GM06990 (cell line): ENCODE measurements around the gene HSPA12A.

ENCODE experiments used
- DNase-seq: peaks from one replicate; pipeline ENCODE4 v3.0.0-alpha.2; 2011; ENCODE audit not compliant: insufficient read length; ENCODE audit errors: extremely low read depth
- H3K27me3 ChIP-seq: replicated peaks from 2 replicates; pipeline ENCODE4 v1.6.0; 2011; ENCODE audit warnings: low read length; ENCODE audit not compliant: control insufficient read depth, insufficient read depth
- H3K36me3 ChIP-seq: 2 replicates; pipeline ENCODE4 v1.5.1; 2011; ENCODE audit warnings: low read length; ENCODE audit not compliant: control insufficient read depth, insufficient read depth
- H3K4me3 ChIP-seq: replicated peaks from 2 replicates; pipeline ENCODE4 v1.5.1; 2011; ENCODE audit warnings: low read depth, mild to moderate bottlenecking, control low read depth, low read length
- CTCF ChIP-seq: IDR thresholded peaks from 2 replicates; pipeline ENCODE4 v1.5.1; 2011; ENCODE audit warnings: low read length, control low read depth, mild to moderate bottlenecking, inconsistent platforms; ENCODE audit not compliant: insufficient read depth, poor library complexity, severe bottlenecking

The HSPA12A gene

DNA sequence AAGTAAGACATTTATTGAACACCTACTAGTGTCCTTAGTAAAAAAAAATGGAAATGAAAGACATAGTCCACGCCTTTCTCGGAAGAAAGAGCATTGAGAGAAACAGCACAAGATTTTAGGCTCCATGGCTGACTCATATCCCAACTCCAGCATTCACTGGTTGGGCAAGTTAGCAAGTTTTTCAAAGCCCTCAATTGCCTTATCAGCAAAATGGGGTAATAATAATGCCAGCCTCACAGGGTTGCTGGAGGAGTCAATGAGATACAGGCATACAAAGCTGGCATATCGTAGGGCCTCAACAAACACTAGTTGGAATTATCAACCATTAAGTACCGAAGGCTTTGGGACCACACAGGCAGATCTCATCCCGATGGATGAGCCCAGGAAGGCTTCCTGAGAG is 4.0 kb downstream of the HSPA12A start:
- no peaks in the 10 kb centered on the region; the same call in none of the 2 replicates for H3K27me3 ChIP-seq
- no peak for DNase-seq

DNA sequence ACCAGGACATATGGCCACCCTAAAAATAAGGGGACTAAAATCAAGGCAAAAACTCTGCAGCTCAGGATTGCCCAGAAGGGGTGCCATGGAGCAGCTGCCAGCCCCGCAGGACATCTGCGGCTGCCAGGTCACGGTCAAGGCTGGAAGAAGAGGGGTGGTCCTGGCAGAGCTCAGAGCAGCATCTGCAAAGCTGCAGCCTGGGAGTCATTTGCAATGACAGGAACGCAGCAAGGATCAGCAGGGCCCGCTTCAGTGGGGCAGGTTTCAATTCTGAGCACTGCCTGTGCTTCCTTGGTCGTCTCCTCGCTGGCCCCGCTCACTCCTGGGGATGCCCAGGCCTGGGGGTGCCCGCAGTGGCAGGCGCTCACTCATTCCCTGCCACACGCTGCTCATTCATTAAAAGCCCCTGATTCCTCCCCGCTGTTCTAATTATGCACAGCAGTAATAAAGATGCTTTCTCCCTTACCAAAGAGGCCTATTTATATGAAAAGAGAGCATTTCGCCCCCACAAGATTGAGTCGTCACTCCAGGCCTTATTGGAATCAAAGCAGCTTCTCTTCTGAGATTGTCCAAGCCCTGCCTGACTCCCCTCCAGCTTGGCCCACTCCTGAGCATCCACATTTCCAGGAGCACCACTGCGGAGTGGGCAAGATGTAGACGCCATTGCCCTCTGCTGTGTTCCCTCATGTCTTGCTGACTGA is 4.6 kb downstream of the HSPA12A start:
- Histone ChIP-seq H3K27me3 (peaks cover under 1% of the 10 kb centered on the region), H3K36me3 (no peaks in the 10 kb centered on the region), H3K4me3 (no peak overlapping the region)
- no peak for TF ChIP-seq CTCF
- no peak for DNase-seq

More for the DNA sequence above, 4.0 kb downstream of the HSPA12A start:
- Histone ChIP-seq H3K36me3 (no peaks in the 10 kb centered on the region), H3K4me3 (no peak overlapping the region)
- TF ChIP-seq CTCF, result no peak

DNA sequence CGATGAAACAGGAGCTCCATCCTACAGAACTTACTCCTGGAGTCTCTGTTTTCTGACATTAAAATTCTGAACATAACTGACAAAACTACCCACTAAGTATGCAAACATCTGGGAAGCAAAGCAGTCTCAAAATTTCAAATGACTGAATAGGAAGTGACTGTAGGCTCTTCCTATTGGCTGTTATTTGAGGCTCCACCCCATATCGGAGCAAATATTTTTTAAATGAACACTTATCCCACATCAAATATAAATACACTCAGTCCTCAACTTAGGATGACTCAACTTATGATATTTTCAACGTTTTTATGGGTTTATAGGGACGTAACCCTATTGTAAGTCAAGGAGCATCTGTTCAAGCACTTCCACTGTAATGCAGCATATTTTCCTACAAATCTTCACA is 8.8 kb downstream of the HSPA12A start:
- H3K4me3 ChIP-seq, result no peak overlapping the region
- H3K36me3 ChIP-seq, result no peaks in the 10 kb centered on the region
- peaks cover 1% of the 10 kb centered on the region for H3K27me3 ChIP-seq
- no peak for TF ChIP-seq CTCF
- DNase-seq, result no peak

DNA sequence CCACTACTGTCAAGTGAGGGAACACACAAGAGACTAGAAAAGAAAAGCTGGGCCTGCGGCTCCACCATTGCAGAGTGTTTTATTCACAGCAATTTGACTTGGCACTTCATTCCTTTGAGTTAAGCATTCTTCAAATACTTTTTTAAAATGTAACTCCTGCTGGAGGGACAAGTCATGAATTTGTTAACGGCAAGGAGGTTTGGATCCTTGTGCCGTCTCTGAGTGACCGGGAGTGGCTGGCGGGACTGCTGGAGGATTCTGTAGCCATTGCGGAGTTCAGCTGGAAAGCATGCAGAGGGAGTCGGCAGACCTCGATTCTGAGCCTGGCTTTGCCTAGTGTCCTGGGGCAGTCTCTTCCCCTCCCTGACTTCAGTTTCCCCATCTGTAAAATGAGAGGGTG is 9.8 kb downstream of the HSPA12A start:
- TF ChIP-seq CTCF, result no peak
- Histone ChIP-seq H3K36me3 (no peaks in the 10 kb centered on the region), H3K4me3 (no peak overlapping the region), H3K27me3 (peaks cover 1% of the 10 kb centered on the region)
- DNase-seq, result no peak

DNA sequence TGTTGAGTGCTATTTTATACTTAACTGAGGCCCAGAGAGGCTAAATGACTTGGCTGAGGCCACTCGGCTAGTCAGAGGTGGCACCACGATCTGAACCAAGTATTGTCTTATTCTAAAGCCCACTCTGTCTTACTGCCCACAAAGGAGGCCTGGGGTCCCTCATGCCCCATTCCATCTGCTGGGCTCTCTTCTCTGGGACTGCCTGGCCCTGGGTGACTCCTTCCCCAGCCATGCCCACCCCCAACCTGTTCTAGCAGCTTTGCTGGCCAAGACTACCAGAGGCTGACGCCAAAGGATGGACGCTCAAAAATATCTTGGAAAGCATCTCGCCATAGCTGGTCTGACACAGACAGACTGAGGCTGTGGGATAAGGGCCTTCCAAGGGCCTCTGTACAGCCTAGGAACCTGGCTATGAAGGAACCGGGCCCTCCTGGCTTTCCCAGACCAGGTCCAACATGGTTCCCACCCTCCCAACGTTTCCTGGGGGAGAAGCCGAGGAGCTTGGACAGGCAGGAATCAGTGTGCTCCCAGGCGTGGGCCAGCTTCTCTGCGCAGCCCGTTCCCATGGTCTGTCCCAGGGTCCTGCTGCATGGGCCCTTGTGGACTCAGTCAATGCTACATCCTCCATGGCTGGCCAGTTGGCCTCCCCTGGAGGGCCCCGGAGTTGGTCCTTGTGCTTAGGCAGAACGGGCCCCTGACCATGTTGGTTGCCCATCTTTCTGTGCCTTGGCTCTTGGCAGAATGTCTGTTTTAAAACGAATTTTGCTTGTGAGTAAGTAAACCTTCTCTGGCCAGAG is 11.7 kb downstream of the HSPA12A start:
- no peak for DNase-seq
- no peak overlapping the region for H3K4me3 ChIP-seq
- H3K36me3 ChIP-seq, result no peaks in the 10 kb centered on the region
- peaks cover 1% of the 10 kb centered on the region for H3K27me3 ChIP-seq
- TF ChIP-seq CTCF, result no peak
